Suppressor macrophage treated with lipopolysaccharide for 4 hours (primary cell): ENCODE data around the gene YIPF7.

Experiments
- DNase-seq: peaks from one replicate; pipeline ENCODE4 v3.0.0-alpha.2; 2020

YIPF7 gene

DNA sequence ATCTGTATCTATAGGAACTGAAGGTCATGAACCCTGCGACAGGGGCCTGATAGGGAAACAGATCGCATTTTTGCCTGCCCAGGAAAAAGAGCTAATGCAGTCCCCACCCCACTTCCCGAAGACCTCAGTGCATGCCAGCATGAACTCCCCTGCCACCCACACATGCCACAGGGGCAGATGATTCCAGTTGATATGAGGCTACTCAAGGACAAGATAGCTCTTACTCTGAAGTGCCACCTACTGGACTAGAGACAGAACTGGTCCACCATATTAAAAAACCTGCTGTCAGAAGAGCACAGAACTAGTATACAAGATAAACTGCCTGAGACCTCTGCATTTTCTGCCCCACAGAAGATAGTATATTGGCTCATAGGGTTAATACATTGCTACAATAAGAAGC lies 68.0 kb downstream of the YIPF7 start:
- no peak for DNase-seq

GRCh38 chr4:44580231-44580630 lies 71.2 kb downstream of the YIPF7 start:
- DNase-seq, result no peak

- no peak for DNase-seq
Measured at GRCh38 chr4:44578954-44579353, 72.5 kb downstream of the YIPF7 start.
